ENCODE results near the gene ELF3.
"Not testable (repeated sequence)": the region's sequence is repeated elsewhere in the genome, so short reads cannot be mapped to it uniquely, and the experiment has no call there.

The ELF3 gene

GRCh38 chr1:202016022-202016810 lies 5.8 kb downstream of the ELF3 start:
- POLR2A ChIA-PET: no interaction called here

GRCh38 chr1:202016811-202017748 lies 6.7 kb downstream of the ELF3 start:
- ChIA-PET POLR2A (interaction anchor here (1.6 kb wide), 1 partner anchor 18 kb away, joined by 6 read pairs; no protein-coding TSS in a partner anchor), CTCF (interaction anchor here (2.0 to 24.4 kb wide), 4 partner anchors 8 to 117 kb away, joined by 7 to 956 read pairs (median 168); partner anchors contain the start of gene GPR37L1)
- no peak for TF ChIP-seq CTCF (IDR thresholded peaks at IDR 0.05; ENCODE audit: insufficient read depth, low read length, missing control alignments)
- no peak for DNase-seq (ENCODE audit: low read depth, low spot score)
- H3K4me3 ChIP-seq (ENCODE audit: low read depth, low read length): no peak overlapping the region

More at GRCh38 chr1:202016022-202016810, 5.8 kb downstream of the ELF3 start:
- CTCF ChIA-PET: interaction anchor here (12.2 to 24.4 kb wide), 3 partner anchors 14 to 118 kb away, joined by 157 to 956 read pairs (median 179); partner anchors contain the start of gene GPR37L1
- no peak for DNase-seq (ENCODE audit: low read depth, low spot score)
- no peak overlapping the region for H3K4me3 ChIP-seq (ENCODE audit: low read depth, low read length)
- TF ChIP-seq CTCF (IDR thresholded peaks at IDR 0.05; ENCODE audit: insufficient read depth, low read length, missing control alignments): no peak

GRCh38 chr1:202017749-202018467 lies 7.5 kb downstream of the ELF3 start:
- ChIA-PET POLR2A (interaction anchor here (1.6 kb wide), 1 partner anchor 17 kb away, joined by 6 read pairs; no protein-coding TSS in a partner anchor), CTCF (interaction anchor here (2.0 to 24.4 kb wide), 4 partner anchors 9 to 116 kb away, joined by 7 to 956 read pairs (median 168); partner anchors contain the start of gene GPR37L1)
- DNase-seq (ENCODE audit: low read depth, low spot score): no peak
- no peak for TF ChIP-seq CTCF (IDR thresholded peaks at IDR 0.05; ENCODE audit: insufficient read depth, low read length, missing control alignments)
- no peak overlapping the region for H3K4me3 ChIP-seq (ENCODE audit: low read depth, low read length)

- no peak for TF ChIP-seq CTCF (IDR thresholded peaks at IDR 0.05; ENCODE audit: insufficient read depth, low read length, missing control alignments)
- CTCF ChIA-PET: interaction anchor here (2.0 to 24.4 kb wide), 4 partner anchors 9 to 115 kb away, joined by 7 to 956 read pairs (median 168); partner anchors contain the start of gene GPR37L1
- POLR2A ChIA-PET: interaction anchor here (0.6 to 1.6 kb wide), 2 partner anchors 10 to 16 kb away, joined by 3 to 6 read pairs; no protein-coding TSS in a partner anchor
- H3K4me3 ChIP-seq (ENCODE audit: low read depth, low read length): no peak overlapping the region
- no peak for DNase-seq (ENCODE audit: low read depth, low spot score)
Observed at GRCh38 chr1:202018468-202019234, 8.3 kb downstream of the ELF3 start.

GRCh38 chr1:202019235-202019558 lies 8.8 kb downstream of the ELF3 start:
- not testable (repeated sequence) for H3K4me3 ChIP-seq (ENCODE audit: low read depth, low read length); DNase-seq (ENCODE audit: low read depth, low spot score)
- ChIA-PET POLR2A (interaction anchor here (0.6 kb wide), 1 partner anchor 9 kb away, joined by 3 read pairs; no protein-coding TSS in a partner anchor), CTCF (interaction anchor here (0.6 to 14.6 kb wide), 3 partner anchors 8 to 115 kb away, joined by 3 to 179 read pairs (median 3); no protein-coding TSS in a partner anchor)

All from AG04449 (cell line).